Fibroblast of lung (primary cell): ENCODE data around the gene NCKAP5.

Experiments
- CTCF ChIP-seq, 2 donors: IDR thresholded peaks in 1 of 2; conservative IDR thresholded peaks in 1 of 2; 1 replicate in 1 of 2; 2 replicates in 1 of 2; pipeline ENCODE4 v1.5.1; 2011 to 2012; ENCODE audit warnings: low read length in 2 of 2, control low read depth in 1 of 2, inconsistent platforms in 1 of 2, low read depth in 1 of 2, mild to moderate bottlenecking in 1 of 2
- EZH2 ChIP-seq: IDR thresholded peaks from 2 replicates; pipeline ENCODE4 v1.5.1; 2012; ENCODE audit warnings: low read length, control low read depth, mild to moderate bottlenecking; ENCODE audit errors: missing control alignments

- TF ChIP-seq CTCF (conservative IDR thresholded peaks at IDR 0.05 in 1 of 2, IDR thresholded peaks at IDR 0.05 in 1 of 2; ENCODE audit: low read depth in 1 of 2, low read length in 2 of 2) = no peak
- no peak for TF ChIP-seq EZH2
These were observed 112.1 kb downstream of the NCKAP5 start for GRCh38 chr2:133456156-133456555.
